ENCODE results near the gene ATG3. TPM values are rescaled to one million over a fixed set of nuclear protein-coding genes. Genes with fewer than 3 reads are reported as not detected.

The ATG3 gene
- total RNA-seq, 1 experiment from 2014 or later = 117 TPM

DNA sequence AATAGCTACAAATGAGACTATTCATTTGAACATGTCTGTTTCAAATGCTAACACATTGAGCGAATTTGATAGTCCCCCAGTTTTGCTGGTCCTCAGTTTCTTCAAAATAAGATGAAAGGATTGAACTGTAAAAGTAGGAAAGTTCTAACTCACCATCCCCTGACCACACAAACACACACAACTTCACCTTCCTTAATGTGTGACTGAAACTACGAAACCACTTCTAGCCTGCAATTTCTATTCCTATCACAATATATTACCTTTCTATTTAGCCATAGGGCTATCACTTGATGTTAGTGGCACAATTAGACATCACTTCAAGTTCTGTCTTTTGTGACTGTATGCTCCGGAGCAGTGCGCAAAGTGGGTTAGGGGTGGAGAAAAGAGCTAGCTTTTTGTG lies 77.4 kb downstream of the ATG3 start:
- H3K27me3 ChIP-seq (ENCODE audit: low read length) = peaks cover 20% of the 10 kb centered on the region; the same call in 1 of the 2 replicates
- TF ChIP-seq EZH2 (IDR thresholded peaks at IDR 0.05; ENCODE audit: low read length, unreplicated experiment) (no peak), EZH2phosphoT487 (IDR thresholded peaks at IDR 0.05; ENCODE audit: borderline replicate concordance, low read length) (no peak)
- TF ChIP-seq, protein P1, sequence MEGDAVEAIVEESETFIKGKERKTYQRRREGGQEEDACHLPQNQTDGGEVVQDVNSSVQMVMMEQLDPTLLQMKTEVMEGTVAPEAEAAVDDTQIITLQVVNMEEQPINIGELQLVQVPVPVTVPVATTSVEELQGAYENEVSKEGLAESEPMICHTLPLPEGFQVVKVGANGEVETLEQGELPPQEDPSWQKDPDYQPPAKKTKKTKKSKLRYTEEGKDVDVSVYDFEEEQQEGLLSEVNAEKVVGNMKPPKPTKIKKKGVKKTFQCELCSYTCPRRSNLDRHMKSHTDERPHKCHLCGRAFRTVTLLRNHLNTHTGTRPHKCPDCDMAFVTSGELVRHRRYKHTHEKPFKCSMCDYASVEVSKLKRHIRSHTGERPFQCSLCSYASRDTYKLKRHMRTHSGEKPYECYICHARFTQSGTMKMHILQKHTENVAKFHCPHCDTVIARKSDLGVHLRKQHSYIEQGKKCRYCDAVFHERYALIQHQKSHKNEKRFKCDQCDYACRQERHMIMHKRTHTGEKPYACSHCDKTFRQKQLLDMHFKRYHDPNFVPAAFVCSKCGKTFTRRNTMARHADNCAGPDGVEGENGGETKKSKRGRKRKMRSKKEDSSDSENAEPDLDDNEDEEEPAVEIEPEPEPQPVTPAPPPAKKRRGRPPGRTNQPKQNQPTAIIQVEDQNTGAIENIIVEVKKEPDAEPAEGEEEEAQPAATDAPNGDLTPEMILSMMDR (conservative IDR thresholded peaks at IDR 0.05; ENCODE audit: low read depth, low read length) = no peak
- no peak overlapping the region for H3K27ac ChIP-seq (ENCODE audit: low read length)
- H3K9ac ChIP-seq (ENCODE audit: low read length) = no peak overlapping the region
- DNase-seq (no peak), ATAC-seq (no peak)
- no peaks in the 10 kb centered on the region for H4K20me1 ChIP-seq (ENCODE audit: low read length)
- H3K79me2 ChIP-seq (ENCODE audit: low read length) = no peaks in the 10 kb centered on the region
- no peaks in the 10 kb centered on the region for H3K9me2 ChIP-seq (replicated peaks; ENCODE audit: low read length)
- H3K36me3 ChIP-seq (ENCODE audit: low read depth, low read length) = no peaks in the 10 kb centered on the region
- H3K4me2 ChIP-seq (ENCODE audit: low read length) = no peak overlapping the region
- BruUV-seq (replicated peaks) = no TSS peak
- intact Hi-C loops (cut with micrococcal nuclease) = no loop called here
- H3K4me3 ChIP-seq (ENCODE audit: low read length) = no peak overlapping the region
- ChIA-PET POLR2A (ENCODE audit: unreplicated experiment) (no interaction called here), CTCF (no interaction called here)
- H3K4me1 ChIP-seq (ENCODE audit: insufficient read depth, low read length) = no peaks in the 10 kb centered on the region
- H3F3A ChIP-seq (ENCODE audit: low read length, unreplicated experiment) = no peaks in the 10 kb centered on the region
- H3K9me3 ChIP-seq (ENCODE audit: low read length) = no peaks in the 10 kb centered on the region
- no peak overlapping the region for H2AFZ ChIP-seq (ENCODE audit: low read length)

DNA sequence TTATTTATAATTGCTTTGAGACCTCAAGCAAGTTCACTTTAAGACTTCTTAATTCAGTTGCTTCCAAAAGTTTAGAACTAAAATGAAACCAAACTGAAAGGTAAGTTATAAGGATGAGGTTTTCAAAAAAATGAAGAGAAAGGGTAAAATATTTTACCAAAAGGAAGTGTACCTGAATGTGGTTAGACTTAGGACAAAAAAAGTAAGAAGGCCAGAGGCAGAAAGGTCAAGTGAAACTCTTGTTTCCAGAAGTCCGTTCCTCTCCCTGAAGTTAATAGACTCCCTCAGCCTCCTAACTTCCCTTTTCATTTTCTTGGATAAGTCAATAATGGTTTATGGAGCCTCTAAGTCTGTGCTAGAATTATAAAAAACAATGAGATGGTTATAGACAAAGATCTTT lies 79.1 kb downstream of the ATG3 start:
- no peaks in the 10 kb centered on the region for H4K20me1 ChIP-seq (ENCODE audit: low read length)
- no peaks in the 10 kb centered on the region for H3K9me2 ChIP-seq (replicated peaks; ENCODE audit: low read length)
- no peaks in the 10 kb centered on the region for H3K9me3 ChIP-seq (ENCODE audit: low read length)
- H3K4me2 ChIP-seq (ENCODE audit: low read length) = no peak overlapping the region
- no peaks in the 10 kb centered on the region for H3K79me2 ChIP-seq (ENCODE audit: low read length)
- ATAC-seq (no peak), DNase-seq (no peak)
- CTCF ChIA-PET = no interaction called here
- H3K9ac ChIP-seq (ENCODE audit: low read length) = no peak overlapping the region
- no peaks in the 10 kb centered on the region for H3K36me3 ChIP-seq (ENCODE audit: low read depth, low read length)
- intact Hi-C loops (cut with micrococcal nuclease) = no loop called here
- POLR2A ChIA-PET (ENCODE audit: unreplicated experiment) = no interaction called here
- H2AFZ ChIP-seq (ENCODE audit: low read length) = no peak overlapping the region
- H3K27me3 ChIP-seq (ENCODE audit: low read length) = peaks cover 31% of the 10 kb centered on the region
- BruUV-seq (replicated peaks) = no TSS peak
- TF ChIP-seq EZH2 (IDR thresholded peaks at IDR 0.05; ENCODE audit: low read length, unreplicated experiment) = no peak
- no peak for TF ChIP-seq EZH2phosphoT487 (IDR thresholded peaks at IDR 0.05; ENCODE audit: borderline replicate concordance, low read length)
- TF ChIP-seq, protein P1 (conservative IDR thresholded peaks at IDR 0.05; ENCODE audit: low read depth, low read length) = no peak
- H3K4me1 ChIP-seq (ENCODE audit: insufficient read depth, low read length) = no peaks in the 10 kb centered on the region
- no peak overlapping the region for H3K4me3 ChIP-seq (ENCODE audit: low read length)
- no peaks in the 10 kb centered on the region for H3F3A ChIP-seq (ENCODE audit: low read length, unreplicated experiment)
- H3K27ac ChIP-seq (ENCODE audit: low read length) = no peak overlapping the region

Other genes starting within 250 kb of the ATG3 start
- gene CD200, start 228.8 kb downstream of the ATG3 start, total RNA-seq (2014; rRNA removed) = not detected in 2 replicates
- not detected in 2 replicates for gene BTLA, start 62.5 kb downstream of the ATG3 start, total RNA-seq (2014; rRNA removed)
- 16.0 and 17.7 TPM in 2 replicates for gene SLC35A5, start 83 bp upstream of the ATG3 start, total RNA-seq (2014; rRNA removed)
- 17.0 and 20.4 TPM in 2 replicates for gene CCDC80, start 79.2 kb upstream of the ATG3 start, total RNA-seq (2014; rRNA removed)

Measured in PC-3 (cell line).